K562 (cell line): ENCODE results near the gene GLYATL1B. TPM values are rescaled to one million over a fixed set of nuclear protein-coding genes. Genes with fewer than 3 reads are reported as not detected.
A peak's percentile ranks its signal among the peaks of the same experiment; 100 is the strongest.

ENCODE experiments used
- CREM ChIP-seq: IDR thresholded peaks from 2 replicates; pipeline ENCODE4 v1.6.1; 2014; ENCODE audit warnings: antibody characterized with exemption, low read depth
- EP300 ChIP-seq: IDR thresholded peaks from 2 replicates; pipeline ENCODE4 v1.6.1; 2012; ENCODE audit warnings: low read length, improper control_type of control experiment
- GTF2E2 ChIP-seq: fragments of 200-800 bp; sonication (Bioruptor generic); IDR thresholded peaks from 2 replicates; pipeline ENCODE4 v1.6.1; 2016; ENCODE audit warnings: missing genetic modification characterization, missing compliant biosample characterization
- MIER1 ChIP-seq: fragments of 450-650 bp; IDR thresholded peaks from 2 replicates; pipeline ENCODE4 v1.6.1; 2016; ENCODE audit warnings: antibody characterized with exemption, mild to moderate bottlenecking, low read depth
- SMAD2 ChIP-seq: fragments of 150-350 bp; IDR thresholded peaks from 2 replicates; pipeline ENCODE4 v1.6.1; 2014; ENCODE audit warnings: low read depth, mild to moderate bottlenecking, low read length
- SMARCA5 ChIP-seq: fragments of 450-650 bp; IDR thresholded peaks from 2 replicates; pipeline ENCODE4 v1.6.1; 2016
- SUPT5H ChIP-seq: fragments of 450-650 bp; IDR thresholded peaks from 2 replicates; pipeline ENCODE4 v1.6.1; 2016
- XRCC5 ChIP-seq: fragments of 200-400 bp; formaldehyde crosslinking; IDR thresholded peaks from 2 replicates; pipeline ENCODE4 v1.6.1; 2017; ENCODE audit warnings: low read depth, mild to moderate bottlenecking, low read length
- ZNF354B ChIP-seq: fragments of 250-450 bp; sonication (Bioruptor Pico); IDR thresholded peaks from 2 replicates; pipeline ENCODE4 v1.4.0; 2020
- ZNF764 ChIP-seq: fragments of 250-450 bp; sonication (Bioruptor Pico); IDR thresholded peaks from 2 replicates; pipeline ENCODE4 v1.4.0; 2020; ENCODE audit warnings: low read depth, mild to moderate bottlenecking, moderate library complexity
- polyA plus RNA-seq, 8 experiments: library from polyadenylated mRNA; depleted of rRNA in 4 of 8; stranded (reverse) in 5 of 8; unstranded in 3 of 8; fragments of >200 nt; fragmentation: Nextera tagmentation in 2 of 8; fragmentation: Illumina TruSeq in 1 of 8; extraction: Ambion mirVana in 2 of 8; extraction: Trizol in 1 of 8; gene quantifications; 2 replicates each; pipeline versions ENCODE4 v1.2.1 to v1.2.3, GENCODE V29; 2011 to 2014; ENCODE audit warnings: inconsistent platforms in 1 of 8, missing spikeins in 1 of 8
- total RNA-seq, 7 experiments: library from RNA; depleted of rRNA in 6 of 7; stranded (reverse); fragments of >200 nt in 6 of 7; fragmentation: Illumina TruSeq in 2 of 7; extraction: Trizol in 2 of 7; gene quantifications; 2 replicates each; pipeline versions ENCODE4 v1.2.1 to v1.2.3, GENCODE V29; 2011 to 2021; ENCODE audit warnings: low replicate concordance in 1 of 7
- TF ChIP-seq, protein P1 (sequence below): fragments of 450-650 bp; IDR thresholded peaks from 2 replicates; pipeline ENCODE4 v1.6.1; 2017; ENCODE audit warnings: antibody characterized with exemption, mild to moderate bottlenecking
- TF ChIP-seq, protein P2 (sequence below): fragments of 250-450 bp; sonication (Bioruptor Pico); IDR thresholded peaks from 2 replicates; pipeline ENCODE4 v1.5.0; 2021
- TF ChIP-seq, protein P3 (sequence below): fragments of 450-650 bp; IDR thresholded peaks from 2 replicates; pipeline ENCODE4 v1.6.1; 2016; ENCODE audit warnings: low read depth
- TF ChIP-seq, protein P4 (sequence below): fragments of 450-650 bp; formaldehyde crosslinking; IDR thresholded peaks from 2 replicates; pipeline ENCODE4 v1.4.0; 2022; ENCODE audit warnings: mild to moderate bottlenecking, moderate library complexity

GLYATL1B gene
- total and polyA plus RNA-seq, 9 of the 15 experiments (the other 6 are each of a cell fraction or from before 2014, with no cell fraction given): not detected

DNA sequence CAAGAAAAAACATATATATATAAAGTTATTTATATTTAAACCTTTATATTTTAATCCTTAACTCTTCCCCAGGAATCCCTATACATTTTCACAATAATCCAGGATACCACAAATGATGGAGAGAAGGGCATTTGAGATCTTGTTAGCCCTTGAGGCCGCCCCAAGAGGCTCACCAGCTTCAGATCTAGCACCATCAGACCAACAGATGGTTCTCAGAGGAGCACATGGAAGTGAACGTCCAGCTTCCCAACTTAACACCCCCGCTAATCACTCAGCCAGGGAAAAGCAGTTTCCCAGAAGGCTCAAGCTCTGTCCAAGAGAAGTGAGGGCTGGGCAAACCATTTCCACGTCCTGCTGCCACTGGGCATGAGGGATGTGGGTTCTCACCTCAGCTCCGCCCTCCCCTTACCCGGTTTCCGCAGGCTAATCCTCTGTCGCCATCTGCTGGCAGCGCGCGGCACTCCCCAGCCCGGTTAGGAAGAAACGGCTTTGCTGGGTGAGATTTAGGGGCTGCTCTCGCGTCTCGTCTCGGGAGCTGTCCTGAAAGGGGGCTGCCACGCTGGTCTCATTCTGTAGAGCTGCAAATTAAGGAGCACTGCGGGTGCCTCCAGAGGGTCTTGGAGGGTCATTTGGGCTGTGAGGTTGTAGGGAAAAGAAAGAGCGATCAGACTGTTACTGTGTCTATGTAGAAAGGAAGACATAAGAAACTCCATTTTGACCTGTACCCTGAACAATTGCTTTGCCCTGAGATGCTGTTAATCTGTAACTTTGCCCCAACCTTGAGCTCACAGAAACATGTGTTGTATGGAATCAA lies 49.7 kb downstream of the GLYATL1B start (continued):
- TF ChIP-seq, protein P1, sequence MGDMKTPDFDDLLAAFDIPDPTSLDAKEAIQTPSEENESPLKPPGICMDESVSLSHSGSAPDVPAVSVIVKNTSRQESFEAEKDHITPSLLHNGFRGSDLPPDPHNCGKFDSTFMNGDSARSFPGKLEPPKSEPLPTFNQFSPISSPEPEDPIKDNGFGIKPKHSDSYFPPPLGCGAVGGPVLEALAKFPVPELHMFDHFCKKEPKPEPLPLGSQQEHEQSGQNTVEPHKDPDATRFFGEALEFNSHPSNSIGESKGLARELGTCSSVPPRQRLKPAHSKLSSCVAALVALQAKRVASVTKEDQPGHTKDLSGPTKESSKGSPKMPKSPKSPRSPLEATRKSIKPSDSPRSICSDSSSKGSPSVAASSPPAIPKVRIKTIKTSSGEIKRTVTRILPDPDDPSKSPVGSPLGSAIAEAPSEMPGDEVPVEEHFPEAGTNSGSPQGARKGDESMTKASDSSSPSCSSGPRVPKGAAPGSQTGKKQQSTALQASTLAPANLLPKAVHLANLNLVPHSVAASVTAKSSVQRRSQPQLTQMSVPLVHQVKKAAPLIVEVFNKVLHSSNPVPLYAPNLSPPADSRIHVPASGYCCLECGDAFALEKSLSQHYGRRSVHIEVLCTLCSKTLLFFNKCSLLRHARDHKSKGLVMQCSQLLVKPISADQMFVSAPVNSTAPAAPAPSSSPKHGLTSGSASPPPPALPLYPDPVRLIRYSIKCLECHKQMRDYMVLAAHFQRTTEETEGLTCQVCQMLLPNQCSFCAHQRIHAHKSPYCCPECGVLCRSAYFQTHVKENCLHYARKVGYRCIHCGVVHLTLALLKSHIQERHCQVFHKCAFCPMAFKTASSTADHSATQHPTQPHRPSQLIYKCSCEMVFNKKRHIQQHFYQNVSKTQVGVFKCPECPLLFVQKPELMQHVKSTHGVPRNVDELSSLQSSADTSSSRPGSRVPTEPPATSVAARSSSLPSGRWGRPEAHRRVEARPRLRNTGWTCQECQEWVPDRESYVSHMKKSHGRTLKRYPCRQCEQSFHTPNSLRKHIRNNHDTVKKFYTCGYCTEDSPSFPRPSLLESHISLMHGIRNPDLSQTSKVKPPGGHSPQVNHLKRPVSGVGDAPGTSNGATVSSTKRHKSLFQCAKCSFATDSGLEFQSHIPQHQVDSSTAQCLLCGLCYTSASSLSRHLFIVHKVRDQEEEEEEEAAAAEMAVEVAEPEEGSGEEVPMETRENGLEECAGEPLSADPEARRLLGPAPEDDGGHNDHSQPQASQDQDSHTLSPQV: peak; percentile 66
- TF ChIP-seq ZNF354B (CRISPR knock-in tag): no peak
- TF ChIP-seq XRCC5: 0 out of 2 replicates have a peak, but pooled peaks have one; percentile 63
- no peak for TF ChIP-seq SMARCA5
- no peak for TF ChIP-seq EP300
- TF ChIP-seq, protein P2, sequence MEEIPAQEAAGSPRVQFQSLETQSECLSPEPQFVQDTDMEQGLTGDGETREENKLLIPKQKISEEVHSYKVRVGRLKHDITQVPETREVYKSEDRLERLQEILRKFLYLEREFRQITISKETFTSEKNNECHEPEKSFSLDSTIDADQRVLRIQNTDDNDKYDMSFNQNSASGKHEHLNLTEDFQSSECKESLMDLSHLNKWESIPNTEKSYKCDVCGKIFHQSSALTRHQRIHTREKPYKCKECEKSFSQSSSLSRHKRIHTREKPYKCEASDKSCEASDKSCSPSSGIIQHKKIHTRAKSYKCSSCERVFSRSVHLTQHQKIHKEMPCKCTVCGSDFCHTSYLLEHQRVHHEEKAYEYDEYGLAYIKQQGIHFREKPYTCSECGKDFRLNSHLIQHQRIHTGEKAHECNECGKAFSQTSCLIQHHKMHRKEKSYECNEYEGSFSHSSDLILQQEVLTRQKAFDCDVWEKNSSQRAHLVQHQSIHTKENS: no peak
- no peak for TF ChIP-seq SMAD2
- TF ChIP-seq, protein P3, sequence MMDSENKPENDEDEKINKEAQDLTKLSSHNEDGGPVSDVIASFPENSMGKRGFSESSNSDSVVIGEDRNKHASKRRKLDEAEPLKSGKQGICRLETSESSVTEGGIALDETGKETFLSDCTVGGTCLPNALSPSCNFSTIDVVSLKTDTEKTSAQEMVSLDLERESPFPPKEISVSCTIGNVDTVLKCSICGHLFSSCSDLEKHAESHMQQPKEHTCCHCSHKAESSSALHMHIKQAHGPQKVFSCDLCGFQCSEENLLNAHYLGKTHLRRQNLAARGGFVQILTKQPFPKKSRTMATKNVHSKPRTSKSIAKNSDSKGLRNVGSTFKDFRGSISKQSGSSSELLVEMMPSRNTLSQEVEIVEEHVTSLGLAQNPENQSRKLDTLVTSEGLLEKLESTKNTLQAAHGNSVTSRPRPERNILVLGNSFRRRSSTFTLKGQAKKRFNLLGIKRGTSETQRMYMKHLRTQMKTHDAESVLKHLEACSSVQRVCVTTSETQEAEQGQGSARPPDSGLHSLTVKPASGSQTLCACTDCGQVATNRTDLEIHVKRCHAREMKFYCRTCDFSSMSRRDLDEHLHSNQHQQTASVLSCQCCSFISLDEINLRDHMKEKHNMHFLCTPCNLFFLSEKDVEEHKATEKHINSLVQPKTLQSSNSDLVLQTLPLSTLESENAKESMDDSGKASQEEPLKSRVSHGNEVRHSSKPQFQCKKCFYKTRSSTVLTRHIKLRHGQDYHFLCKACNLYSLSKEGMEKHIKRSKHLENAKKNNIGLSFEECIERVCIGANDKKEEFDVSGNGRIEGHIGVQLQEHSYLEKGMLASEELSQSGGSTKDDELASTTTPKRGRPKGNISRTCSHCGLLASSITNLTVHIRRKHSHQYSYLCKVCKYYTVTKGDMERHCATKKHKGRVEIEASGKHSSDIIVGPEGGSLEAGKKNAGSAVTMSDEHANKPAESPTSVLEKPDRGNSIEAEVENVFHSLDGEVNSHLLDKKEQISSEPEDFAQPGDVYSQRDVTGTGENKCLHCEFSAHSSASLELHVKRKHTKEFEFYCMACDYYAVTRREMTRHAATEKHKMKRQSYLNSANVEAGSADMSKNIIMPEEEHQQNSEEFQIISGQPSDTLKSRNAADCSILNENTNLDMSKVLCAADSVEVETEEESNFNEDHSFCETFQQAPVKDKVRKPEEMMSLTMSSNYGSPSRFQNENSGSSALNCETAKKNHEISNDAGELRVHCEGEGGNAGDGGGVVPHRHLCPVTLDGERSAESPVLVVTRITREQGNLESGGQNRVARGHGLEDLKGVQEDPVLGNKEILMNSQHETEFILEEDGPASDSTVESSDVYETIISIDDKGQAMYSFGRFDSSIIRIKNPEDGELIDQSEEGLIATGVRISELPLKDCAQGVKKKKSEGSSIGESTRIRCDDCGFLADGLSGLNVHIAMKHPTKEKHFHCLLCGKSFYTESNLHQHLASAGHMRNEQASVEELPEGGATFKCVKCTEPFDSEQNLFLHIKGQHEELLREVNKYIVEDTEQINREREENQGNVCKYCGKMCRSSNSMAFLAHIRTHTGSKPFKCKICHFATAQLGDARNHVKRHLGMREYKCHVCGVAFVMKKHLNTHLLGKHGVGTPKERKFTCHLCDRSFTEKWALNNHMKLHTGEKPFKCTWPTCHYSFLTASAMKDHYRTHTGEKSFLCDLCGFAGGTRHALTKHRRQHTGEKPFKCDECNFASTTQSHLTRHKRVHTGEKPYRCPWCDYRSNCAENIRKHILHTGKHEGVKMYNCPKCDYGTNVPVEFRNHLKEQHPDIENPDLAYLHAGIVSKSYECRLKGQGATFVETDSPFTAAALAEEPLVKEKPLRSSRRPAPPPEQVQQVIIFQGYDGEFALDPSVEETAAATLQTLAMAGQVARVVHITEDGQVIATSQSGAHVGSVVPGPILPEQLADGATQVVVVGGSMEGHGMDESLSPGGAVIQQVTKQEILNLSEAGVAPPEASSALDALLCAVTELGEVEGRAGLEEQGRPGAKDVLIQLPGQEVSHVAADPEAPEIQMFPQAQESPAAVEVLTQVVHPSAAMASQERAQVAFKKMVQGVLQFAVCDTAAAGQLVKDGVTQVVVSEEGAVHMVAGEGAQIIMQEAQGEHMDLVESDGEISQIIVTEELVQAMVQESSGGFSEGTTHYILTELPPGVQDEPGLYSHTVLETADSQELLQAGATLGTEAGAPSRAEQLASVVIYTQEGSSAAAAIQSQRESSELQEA: no peak
- TF ChIP-seq, protein P4, sequence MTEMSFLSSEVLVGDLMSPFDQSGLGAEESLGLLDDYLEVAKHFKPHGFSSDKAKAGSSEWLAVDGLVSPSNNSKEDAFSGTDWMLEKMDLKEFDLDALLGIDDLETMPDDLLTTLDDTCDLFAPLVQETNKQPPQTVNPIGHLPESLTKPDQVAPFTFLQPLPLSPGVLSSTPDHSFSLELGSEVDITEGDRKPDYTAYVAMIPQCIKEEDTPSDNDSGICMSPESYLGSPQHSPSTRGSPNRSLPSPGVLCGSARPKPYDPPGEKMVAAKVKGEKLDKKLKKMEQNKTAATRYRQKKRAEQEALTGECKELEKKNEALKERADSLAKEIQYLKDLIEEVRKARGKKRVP (CRISPR knock-in tag): no peak
- TF ChIP-seq GTF2E2: no peak
- TF ChIP-seq SUPT5H: no peak
- no peak for TF ChIP-seq MIER1
- TF ChIP-seq CREM: peak; percentile 16; the same call in 1 of the 2 replicates
- no peak for TF ChIP-seq ZNF764 (CRISPR knock-in tag)
